HUDEP-2 (cell line): Measurements from ENCODE around the gene LGR5.
"Not testable (repeated sequence)": the region's sequence is repeated elsewhere in the genome, so short reads cannot be mapped to it uniquely, and the experiment has no call there.

Source experiments
- DNase-seq, 76 experiments: peaks; one replicate each; lab custom pipeline; 2025; ENCODE audit not compliant: unreplicated experiment in 76 of 76; lab: John Stamatoyannopoulos, UW

LGR5 gene

DNA sequence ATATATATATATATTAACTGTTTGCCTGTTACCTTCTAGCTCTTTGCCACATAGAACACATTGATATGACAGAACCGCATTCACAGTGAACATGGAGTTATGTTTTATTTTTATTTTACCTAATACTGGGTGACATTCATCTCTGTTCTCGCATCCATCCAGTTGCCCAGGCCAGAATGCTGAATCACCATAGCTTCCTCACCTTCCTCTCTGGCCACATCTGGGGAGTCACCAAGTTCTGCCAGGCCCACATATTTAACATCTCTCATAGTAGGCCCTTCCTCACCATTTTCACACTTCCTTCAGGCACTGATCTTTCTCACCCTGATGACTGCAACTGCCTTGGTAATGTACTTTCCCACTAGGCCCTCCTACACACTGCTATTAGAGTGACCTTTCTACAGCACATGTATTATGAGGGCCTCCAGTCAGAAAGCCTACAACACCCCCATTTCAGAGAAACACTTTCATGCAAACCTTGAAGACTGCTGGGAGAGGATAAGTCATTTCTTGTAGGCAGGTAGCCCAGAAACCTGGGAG lies 106.8 kb downstream of the LGR5 start:
- no peak for DNase-seq

DNA sequence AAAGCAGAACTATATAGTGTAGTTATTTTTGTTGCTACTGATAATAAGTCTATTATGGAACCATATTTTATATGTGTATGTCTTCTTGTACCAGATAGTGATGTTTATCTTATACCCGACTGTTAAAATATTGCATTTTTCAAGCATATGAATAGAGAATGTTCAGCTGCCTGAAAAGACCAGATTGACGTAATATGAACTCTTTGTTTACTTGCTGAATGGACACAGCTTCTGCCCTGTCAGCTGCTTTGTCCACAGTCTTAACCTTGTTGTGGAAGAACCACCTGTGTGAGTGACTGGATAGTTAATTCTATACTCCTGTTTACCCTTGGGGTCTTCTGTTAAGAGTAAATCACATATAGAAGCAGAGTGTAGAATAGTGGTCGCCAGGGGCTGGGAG lies 109.3 kb downstream of the LGR5 start:
- DNase-seq, result no peak

DNA sequence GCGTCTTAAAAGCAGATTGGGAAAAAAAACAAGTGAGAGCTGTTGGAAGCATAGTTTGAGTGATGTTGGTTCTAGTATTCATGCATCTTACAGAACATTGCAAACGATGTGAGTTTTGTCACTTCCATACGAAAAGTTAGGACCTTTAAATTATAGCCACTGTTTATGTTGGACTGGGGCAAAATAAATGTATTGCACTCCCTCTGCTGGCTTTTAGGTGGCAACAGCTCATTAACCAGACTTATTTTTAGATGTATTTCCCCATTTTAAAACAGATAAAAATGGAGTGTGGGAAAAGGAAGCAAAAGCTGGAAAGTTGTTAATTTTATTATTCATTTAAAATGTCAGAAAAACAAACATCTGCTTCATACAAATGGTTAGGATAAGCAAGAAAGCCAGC lies 111.9 kb downstream of the LGR5 start:
- peak in 4 of 76 experiments; percentile 6 to 12 (median 8) for DNase-seq

DNA sequence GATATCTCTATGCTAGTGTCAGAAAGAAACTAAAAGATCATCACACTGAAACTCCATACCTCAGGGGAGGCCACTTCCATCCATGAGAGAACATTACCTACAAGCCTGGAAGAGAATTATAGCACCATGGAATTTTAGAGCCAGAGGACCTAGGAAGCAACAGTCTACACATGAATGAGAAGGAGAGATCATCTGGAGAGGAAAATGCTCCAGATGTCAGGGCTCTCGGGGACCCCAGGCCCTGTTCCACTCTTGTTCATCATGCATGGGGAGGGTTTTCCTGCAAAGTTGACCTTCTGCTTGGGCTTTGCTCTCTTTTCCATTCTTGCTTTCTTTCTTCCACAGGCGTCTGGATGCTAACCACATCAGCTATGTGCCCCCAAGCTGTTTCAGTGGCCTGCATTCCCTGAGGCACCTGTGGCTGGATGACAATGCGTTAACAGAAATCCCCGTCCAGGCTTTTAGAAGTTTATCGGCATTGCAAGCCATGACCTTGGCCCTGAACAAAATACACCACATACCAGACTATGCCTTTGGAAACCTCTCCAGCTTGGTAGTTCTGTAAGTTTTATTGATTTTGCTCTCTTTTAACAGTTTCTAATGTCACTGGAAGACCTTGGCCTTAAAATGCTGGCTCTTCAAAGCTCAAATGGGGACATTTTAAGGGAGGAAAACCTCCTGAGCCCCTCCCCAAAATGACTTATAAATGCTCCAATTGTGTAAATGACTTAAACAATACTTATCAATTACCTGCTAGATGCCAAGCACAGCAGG lies 113.3 kb downstream of the LGR5 start:
- no peak for DNase-seq

DNA sequence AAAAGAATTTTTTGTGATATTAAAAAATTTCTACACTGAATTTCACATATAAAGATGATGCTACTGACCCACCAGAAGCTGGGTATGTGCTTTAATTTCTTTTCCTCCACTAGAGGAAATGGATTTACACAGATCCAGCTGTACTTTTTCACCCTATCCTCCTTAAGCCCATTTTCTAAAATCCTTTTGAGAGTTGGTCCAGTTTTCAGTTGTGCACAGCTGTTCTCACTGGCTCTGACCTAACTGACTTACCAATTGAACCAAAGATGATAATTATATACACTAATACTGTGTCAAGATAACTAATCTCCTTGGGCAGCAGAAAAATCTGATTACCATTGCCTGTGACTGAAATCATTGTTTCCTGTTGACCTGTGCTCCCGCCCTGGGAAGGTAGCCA lies 115.6 kb downstream of the LGR5 start:
- DNase-seq, result no peak

DNA sequence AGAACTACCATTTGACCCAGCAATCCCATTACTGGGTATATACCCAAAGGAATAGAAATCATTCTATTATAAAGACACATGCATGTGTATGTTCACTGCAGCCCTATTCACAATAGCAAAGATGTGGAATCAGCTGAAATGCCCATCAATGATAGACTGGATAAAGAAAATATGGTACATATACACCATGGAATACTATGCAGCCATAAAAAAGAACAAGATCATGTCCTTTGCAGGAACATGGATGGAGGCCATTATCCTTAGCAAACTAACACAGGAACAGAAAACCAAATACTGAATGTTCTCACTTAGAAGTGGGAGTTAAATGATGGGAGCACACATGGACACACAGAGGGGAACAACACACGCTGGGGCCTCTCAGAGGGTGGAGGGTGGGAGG lies 116.2 kb downstream of the LGR5 start:
- DNase-seq, result not testable (repeated sequence)

DNA sequence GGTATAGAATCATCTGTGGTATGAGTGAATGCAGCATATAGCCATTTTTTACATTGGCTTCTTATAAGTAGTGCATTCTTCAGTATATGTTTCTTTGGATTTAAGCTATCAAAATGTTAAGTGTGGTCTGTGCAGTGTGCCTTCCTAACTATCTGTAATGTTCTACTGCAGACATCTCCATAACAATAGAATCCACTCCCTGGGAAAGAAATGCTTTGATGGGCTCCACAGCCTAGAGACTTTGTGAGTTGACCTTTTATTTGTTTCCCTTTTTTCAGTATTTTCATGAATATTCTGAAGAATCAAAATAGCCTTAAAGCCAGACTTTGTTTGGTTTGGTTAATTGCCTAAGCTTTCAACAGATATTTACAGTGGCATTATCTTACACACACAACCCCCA lies 116.8 kb downstream of the LGR5 start:
- no peak for DNase-seq

DNA sequence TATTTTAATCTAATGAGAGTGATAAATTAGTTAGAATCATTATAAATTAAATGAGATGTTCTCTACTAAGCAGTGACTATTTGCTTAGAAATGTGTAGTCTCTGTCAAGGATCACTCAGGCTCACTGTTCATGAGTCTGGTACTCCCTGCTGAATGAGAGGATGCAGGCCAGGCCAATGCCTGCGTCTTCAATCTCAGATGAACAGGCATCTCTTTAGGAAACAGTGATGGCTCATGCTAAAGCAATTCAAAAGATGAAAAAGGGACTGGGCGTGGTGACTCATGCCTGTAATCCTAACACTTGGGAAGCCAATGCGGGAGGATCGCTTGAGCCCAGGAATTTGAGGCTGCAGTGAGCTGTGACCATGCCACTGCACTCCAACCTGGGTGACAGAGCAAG lies 117.3 kb downstream of the LGR5 start:
- no peak for DNase-seq

DNA sequence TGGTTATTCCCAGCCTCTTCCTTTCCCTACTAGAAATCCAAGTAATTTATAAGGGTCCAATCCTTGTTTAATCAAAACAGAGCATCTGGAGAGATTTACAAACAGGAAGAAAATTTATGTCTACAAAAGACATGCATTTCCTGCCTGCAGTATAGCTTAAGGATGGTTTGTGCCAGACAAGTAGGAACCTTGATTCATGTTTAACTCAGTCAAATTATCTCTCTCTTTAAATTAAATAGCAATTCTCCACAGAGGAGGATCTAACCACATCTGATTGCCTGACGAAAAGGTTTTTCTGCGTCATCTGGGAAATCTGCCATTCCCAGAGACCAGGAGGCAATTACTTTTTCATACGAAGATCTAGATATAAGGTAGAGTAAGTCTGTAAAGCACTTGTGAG lies 118.8 kb downstream of the LGR5 start:
- no peak for DNase-seq

DNA sequence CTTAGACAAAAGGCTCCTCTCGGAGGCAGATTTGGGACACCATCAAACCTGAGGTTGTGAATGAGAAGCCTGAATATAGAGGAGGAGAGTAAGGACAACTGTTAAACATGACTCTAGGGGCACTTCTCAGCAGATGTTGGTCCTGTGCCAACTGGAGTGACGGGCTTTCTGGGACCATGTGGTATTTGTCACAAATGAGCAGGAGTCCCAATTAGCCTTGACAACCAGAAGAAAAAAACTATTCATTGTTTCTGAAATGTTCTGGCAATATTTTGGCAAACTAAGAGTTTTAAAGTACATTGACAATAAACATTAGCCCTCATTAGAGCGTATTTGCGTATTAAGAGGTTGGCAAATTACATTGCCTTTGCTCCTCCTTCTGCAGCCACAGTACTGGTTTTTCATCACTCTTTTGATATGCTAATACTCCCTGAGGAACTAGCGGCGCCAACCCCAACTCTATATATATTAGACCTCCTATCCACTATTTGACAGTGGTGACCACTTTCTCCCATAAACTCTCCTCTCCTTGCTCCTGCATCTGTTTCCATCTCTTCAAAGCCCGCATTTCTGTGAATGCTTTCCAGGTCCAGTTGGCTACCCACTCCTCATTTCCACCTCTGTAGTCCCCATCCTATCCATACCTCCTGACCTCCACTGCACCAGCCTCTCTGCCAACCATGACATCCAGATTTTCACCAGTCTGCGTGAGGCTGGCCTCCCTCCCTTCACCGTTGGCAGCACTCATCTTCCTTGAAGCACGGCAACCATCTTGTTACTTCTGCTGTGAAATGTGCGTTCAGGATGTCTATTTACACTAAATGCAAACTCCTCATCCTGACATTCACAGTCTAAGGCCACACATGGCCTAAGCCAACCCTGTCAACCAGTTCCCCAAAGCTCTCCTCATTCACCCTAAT lies 123.3 kb downstream of the LGR5 start:
- DNase-seq, result peak in 1 of 76 experiments; percentile 6

DNA sequence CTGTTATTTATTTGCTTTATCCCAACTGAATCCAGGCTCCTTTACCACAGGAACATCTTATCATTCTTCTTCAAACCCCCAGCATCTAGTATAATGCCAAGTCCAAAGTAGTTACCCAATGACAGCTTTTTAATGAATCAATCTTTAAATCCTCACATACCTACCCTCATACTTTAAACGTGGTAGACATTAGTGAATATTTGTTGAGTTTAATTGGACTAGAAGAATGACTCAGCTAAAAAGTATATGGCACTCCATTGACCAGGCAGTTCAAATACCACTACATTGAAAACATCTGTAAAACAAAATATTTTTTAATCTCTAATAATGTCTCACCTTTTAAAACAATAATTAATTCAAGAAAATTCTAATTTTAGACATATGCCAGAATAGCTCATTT lies 125.9 kb downstream of the LGR5 start:
- DNase-seq, result no peak

DNA sequence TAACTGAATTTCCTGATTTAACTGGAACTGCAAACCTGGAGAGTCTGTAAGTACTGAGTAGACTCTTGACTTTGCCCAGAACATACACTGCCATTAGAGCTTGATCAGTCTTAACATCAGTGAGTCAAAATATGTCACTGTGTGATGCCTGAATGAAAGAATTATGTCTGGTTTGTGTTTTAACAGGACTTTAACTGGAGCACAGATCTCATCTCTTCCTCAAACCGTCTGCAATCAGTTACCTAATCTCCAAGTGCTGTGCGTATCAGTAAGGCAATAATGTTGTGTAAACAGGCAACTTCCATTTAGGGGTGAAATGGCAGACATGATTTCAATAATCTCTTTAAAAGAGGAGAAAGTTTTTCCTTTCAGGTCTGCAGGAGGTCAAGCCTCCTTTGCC lies 127.1 kb downstream of the LGR5 start:
- no peak for DNase-seq

DNA sequence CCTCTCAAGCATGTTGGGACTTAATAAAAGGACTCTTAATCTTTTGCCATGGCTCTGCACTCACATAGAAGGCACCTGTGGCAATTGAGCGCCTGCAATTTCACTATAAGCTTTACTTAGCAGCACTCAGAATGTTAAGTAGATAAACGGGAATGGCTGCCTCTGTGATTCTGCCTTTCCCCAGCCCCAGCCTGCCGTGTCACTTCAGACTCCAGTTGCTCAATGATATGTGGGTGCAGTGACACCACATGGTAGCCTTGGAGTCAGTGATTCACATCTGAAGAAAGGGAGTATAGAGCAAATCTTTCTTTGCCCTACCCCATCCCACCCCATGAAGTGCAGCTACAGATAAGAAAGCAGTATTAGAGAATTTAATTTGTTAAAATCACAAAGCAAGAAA lies 127.9 kb downstream of the LGR5 start:
- peak in 10 of 76 experiments; percentile 4 to 23 (median 12) for DNase-seq

DNA sequence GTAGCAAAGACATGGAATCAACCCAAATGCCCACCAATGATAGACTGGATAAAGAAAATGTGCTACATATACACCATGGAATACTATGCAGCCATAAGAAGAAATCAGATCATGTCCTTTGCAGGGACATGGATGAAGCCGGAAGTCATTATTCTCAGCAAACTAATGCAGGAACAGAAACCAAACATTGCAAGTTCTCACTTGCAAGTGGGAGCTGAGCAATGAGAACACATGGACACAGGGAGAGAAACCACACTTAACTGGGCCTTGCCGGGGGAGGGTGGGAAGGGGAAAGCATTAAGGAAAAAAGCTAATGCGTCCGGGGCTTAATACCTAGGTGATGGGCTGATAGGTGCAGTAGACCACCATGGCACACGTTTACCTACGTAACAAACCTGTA lies 130.3 kb downstream of the LGR5 start:
- DNase-seq, result not testable (repeated sequence)

DNA sequence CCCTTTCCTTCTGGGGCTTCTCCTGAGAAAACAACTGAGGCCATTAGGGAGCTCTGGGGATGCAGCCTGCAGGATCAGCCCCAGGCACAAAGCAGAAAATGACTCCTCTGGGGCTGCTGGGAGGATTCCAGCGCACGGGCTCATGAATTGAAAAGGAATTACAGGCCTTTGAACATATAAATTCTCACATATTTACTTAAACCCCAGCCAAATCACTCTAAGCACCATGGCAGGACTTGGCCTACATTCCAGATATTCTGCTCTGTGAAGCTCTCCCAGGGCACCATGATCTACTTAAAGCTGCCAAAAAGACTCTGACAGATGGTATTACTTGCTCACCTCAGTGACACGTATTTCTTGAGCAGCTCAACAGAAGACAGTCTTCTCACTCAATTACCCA lies 136.9 kb downstream of the LGR5 start:
- DNase-seq, result no peak

DNA sequence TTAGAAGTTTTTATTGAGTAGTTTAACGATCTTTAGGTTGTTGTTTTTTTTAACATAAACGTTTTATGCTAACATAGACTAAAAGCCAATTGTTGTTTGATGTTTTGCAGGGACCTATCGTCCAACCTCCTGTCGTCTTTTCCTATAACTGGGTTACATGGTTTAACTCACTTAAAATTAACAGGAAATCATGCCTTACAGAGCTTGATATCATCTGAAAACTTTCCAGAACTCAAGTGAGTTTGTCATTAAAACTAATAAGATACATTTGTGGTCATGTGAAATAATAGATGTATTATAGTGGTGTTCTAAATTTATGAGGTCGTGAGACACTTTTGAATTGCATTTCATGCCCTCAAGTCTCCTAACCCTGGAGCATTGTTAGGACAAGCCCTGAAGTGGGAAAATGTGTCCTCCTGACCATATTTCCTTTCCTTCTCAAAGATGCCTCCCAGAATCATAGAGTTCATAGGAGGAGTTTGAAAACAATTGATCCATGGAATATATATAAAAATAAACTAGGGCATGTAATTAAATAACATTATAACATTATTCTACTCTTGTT lies 139.2 kb downstream of the LGR5 start:
- no peak for DNase-seq

DNA sequence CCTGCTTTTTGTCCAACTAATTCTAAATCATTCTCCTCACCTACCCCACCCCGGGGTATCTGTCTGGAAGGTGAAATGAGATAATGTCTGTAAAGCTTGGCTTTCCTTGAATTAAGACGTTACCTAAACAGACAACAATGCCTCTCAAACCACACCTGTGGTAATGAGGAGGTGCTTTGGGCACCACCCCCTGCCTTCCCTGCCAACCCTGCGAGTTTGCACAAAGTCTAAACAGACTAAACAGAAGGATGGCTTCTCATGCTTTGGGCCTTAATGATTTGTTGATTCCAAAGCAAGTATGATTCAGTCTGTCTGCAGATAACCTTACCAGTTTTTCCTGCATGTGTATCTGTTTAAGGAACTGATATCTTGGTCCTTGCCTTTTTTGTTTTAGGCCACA lies 141.6 kb downstream of the LGR5 start:
- DNase-seq, result no peak

DNA sequence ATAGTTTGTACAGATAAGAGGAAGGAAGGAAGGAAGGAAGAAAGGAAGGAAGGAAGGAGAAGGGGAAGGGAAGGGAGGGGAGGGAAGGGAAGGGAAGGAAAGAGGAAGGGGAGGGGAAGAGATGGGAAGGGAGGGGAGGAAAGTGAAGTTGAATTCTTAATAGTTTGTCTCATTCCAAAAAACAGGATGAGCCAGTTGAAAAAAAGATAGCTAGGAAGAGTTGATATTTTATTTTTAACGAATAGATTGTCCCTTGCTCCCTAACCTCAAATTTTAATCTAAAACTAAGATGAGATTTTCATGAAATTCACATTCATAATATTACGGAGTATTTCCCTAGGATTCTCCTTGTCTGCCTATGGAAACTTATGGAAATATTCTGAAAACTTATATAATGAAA lies 143.3 kb downstream of the LGR5 start:
- no peak for DNase-seq

DNA sequence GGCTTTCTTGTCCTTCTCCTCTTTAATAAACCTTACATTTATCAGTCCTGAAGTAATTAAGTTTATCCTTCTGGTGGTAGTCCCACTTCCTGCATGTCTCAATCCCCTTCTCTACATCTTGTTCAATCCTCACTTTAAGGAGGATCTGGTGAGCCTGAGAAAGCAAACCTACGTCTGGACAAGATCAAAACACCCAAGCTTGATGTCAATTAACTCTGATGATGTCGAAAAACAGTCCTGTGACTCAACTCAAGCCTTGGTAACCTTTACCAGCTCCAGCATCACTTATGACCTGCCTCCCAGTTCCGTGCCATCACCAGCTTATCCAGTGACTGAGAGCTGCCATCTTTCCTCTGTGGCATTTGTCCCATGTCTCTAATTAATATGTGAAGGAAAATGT lies 144.8 kb downstream of the LGR5 start:
- no peak for DNase-seq

DNA sequence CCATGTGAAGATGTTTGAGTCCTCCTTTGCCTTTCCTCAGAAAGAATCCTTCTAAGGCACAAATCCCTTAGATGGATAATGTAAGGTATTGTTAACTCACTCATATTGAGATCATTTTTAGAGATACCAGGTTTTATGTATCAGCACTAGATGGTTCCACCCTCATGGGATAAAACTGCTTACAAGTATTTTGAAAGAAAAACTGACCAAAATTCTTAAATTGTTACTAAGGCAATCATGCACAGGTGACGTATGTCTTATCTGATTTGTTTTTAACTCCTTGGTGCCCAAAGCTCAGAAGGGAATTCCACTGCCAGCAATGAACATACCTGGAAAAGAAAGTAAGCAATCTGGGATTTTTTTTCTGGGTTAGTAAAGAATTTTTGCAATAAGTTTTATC lies 145.6 kb downstream of the LGR5 start:
- no peak for DNase-seq

DNA sequence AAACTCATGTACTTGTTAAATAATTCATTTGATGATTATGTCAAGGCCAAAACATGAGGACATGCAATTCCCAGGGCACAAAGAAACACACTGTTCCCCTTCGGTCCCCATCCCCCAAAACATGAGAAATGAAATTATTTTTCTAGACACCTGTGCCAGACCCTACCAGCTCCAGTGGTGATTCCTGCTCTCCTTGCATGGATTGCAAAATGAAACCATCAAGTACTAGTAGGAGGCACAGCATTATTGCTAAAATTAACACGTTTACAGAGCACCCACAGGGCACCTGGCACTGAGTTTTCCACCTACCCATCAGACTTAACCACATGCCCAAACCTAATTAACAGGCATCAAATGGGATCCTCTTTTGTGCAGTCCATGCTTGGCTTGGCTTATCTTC lies 147.4 kb downstream of the LGR5 start:
- no peak for DNase-seq
